LNCAP (cell line): Measurements from ENCODE around the gene RNASEH2A.

Source experiments
- TF ChIP-seq, protein P1 (sequence below): fragments of 450-650 bp; IDR thresholded peaks from 2 replicates; pipeline ENCODE4 v1.5.1; 2017; ENCODE audit warnings: mild to moderate bottlenecking

The RNASEH2A gene

DNA sequence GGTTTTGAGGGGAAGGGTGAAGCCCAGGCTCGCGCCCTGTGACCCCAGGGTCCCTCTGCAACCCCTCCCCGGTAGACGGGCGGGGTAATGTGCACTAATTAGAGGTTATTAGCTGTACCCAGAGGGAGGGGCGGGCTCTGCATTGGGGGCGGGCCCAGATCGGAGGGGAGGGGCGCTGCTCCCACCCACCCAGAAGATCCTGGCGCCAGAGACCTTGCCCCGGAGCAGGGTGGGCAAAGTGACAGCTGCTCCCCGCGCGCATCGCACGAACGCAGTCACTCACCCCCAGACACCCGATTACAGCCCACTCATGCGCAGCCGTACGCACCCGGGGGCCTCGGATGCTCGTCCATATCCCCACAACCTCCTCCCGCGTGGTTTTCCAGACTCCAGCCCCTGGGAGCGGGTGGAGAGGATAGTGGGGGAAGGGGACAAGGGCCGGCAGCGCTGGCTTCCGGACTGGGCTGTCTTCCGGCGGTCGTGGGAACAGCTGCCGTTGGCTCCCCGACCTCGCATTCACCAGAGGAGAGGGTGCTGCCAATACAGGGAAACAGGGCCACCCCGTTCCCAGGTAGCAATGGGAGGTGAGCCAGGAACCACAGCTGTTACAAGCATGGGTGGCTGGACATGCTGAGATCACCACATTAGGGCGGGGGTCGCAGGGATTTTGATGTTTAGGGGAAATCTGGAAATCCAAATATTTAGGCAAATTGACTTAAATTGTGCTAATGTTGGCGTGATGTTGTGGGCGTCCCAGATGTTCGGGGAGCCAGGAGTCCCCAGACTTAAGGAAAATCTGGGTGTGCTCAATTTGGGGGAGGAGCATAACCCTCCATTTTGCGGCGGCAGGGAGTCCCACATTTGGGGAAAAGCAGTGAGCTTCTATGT is 28.1 kb upstream of the RNASEH2A start:
- TF ChIP-seq, protein P1, sequence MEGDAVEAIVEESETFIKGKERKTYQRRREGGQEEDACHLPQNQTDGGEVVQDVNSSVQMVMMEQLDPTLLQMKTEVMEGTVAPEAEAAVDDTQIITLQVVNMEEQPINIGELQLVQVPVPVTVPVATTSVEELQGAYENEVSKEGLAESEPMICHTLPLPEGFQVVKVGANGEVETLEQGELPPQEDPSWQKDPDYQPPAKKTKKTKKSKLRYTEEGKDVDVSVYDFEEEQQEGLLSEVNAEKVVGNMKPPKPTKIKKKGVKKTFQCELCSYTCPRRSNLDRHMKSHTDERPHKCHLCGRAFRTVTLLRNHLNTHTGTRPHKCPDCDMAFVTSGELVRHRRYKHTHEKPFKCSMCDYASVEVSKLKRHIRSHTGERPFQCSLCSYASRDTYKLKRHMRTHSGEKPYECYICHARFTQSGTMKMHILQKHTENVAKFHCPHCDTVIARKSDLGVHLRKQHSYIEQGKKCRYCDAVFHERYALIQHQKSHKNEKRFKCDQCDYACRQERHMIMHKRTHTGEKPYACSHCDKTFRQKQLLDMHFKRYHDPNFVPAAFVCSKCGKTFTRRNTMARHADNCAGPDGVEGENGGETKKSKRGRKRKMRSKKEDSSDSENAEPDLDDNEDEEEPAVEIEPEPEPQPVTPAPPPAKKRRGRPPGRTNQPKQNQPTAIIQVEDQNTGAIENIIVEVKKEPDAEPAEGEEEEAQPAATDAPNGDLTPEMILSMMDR, result no peak

DNA sequence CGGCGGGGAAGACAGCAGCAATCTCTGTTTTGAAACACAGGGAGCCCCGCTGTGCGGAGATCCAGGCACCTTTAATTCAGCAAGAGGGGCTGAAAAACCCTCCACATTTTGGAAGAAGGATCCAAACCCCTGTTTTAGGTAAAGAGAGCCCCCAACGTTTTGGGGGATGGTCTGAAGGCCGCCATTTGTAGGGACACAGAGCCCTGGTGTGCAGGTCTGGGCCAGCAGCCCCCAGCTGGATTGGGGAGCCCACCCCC is 27.6 kb upstream of the RNASEH2A start:
- TF ChIP-seq, protein P1, result no peak

DNA sequence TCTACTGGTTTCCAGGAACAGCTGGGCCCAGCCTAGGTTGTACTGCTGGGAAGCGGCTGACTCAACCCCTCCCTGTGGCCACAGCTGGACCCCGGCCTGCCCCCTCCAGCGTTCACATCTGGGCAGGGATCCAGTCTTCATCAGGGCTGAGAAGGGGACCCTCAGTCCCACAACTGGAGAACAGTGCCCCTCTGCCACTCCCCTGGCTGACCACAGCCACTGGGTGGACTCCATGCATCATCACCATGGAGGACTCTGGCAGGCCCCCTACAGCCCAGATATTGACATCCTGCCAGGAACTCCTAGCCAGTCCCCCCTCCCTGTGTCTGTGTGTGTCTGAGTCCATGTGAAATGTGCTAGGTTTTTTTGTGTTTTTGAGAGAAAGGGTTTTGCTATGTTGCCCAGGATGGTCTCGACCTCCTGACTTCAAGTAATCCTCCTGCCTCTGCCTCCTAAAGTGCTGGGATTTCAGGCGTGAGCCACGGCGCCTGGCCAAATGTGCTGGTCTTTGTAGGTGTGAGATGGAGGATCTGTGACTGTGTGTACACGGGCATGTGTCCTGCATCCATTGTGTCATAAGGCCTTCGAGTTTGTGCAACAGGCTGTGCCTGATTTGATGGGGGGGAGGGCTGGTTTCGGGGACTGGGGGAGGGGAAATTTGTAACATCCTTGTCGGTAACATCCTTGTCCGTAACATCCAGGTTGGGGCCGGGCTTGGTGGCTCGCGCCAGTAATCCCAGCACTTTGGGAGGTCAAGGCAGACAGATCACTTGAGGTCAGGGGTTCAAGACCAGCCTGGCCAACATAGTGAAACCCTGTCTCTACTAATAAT is 27.0 kb upstream of the RNASEH2A start:
- TF ChIP-seq, protein P1, result no peak

DNA sequence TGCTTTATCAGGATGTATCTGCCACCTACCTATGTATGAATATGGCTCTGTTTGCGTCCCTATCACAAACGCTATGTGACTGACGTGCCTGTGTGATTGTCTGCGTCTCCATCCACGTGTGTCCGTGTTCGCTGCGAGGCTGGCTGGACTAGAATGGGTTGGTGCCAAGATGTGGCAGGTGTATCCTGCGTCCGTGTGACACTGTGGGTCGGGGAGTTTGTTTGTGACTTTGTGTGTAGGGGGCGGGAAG is 24.3 kb upstream of the RNASEH2A start:
- TF ChIP-seq, protein P1, result no peak

DNA sequence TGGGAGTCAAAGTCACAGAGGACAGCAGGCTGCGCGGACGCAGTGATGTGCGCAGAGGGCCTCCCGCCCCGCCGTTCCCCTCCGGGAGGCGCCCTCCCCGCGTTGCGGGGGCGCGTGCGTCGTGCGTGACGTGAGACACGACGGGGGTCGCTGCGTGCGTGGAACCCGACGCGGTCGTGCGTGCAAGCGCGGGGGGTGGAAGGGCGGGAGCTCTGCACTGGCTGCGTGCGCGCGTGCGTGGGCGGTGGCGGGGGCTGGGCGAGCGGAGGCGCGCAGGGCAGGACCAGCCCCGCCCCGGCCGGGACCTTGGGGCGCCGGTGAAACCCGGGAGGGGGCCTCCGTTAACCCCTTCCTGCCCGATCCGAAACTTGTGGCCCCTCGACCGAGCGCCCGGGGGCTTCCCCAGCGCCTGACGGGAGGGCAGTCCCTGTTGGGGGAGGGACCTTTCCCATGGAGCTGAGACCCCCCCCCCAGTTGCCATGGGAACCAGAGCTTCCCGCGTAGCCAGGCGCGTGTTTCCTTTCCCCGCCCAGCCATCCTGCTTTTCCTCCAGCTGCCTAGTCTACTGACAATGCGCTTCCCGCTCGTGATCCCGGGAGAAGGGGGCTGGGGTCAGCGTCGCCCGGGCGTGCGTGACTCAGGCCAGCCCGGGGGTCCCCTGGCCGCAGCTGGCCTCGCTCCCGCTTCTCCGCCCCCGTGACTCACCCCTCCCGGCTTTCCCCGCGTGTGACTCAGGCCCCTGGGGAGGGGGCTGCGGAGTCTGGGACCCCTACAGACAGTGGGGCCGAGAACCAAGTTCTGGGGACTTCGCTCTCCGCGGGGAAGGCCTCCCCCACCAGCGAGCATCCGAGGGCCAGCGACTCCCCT is 23.7 kb upstream of the RNASEH2A start:
- TF ChIP-seq, protein P1, result no peak

DNA sequence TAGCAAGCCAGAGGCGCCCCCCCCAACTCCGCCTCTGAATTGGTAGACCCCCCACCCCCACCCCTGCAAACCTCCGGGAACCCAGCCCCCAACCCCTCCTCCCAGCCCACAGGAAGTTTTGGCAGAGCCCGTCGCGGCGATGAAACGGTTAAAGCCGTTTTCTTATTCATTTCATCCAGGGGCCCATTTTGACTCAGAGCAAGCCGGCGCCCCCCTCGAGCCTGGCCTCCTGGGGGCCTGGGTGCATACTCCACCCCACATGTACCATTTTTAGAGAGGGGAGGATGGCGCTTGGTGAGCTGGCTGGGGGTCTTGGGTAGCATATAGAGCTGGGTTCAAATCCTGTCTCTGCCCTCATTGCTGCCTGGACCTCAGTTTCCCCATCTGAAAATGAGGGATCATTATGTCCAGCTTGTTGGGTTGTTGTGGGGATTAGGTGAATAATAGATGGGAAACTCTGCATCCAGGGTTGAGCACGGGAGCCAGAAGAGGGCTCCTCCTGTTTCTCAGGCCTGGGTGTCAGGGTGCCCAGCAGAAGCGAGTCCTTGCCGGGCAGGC is 23.0 kb upstream of the RNASEH2A start:
- TF ChIP-seq, protein P1, result no peak

DNA sequence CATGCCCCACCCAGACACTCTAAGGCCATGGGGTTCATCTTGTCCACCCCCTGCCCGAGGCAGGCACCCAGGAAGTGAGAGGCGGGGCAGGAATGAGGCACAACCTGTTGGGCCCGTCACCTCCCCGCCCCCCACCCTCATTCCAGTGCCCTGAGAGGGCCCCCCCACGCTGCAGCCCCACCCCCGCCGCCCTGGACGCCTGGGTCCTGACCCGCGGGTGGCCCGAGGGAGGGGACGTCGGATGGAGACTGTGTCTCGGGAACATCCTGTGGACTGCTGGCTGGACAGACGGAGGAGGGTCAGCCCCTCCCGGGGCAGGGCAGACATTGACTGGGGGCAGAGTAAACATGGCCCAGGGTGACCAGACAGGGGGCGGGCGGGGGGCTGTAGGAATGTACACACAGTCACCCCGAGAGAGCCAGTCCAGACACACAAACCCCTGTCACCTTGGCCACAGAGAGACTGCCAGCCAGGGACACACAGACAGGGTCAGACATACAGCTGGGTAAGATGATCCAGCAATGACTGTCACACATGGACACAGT is 22.5 kb upstream of the RNASEH2A start:
- TF ChIP-seq, protein P1, result no peak
